Gastroesophageal sphincter (tissue), 3 donors: ENCODE data around the gene DHRS13.

Source experiments
- CTCF ChIP-seq, 4 experiments: fragments of 200-600 bp in 2 of 4; fragments of 450-650 bp in 2 of 4; sonication (generic) in 1 of 4; IDR thresholded peaks; one replicate each; pipeline ENCODE4 v1.5.1; 2017 to 2019; ENCODE audit warnings: antibody characterized with exemption in 4 of 4, mild to moderate bottlenecking in 2 of 4, moderate library complexity in 2 of 4
- POLR2A ChIP-seq, 2 donors: fragments of 450-650 bp; IDR thresholded peaks; one replicate each; pipeline ENCODE4 v1.6.1; 2017; ENCODE audit warnings: antibody characterized with exemption in 2 of 2, mild to moderate bottlenecking in 2 of 2, moderate library complexity in 1 of 2

DNA sequence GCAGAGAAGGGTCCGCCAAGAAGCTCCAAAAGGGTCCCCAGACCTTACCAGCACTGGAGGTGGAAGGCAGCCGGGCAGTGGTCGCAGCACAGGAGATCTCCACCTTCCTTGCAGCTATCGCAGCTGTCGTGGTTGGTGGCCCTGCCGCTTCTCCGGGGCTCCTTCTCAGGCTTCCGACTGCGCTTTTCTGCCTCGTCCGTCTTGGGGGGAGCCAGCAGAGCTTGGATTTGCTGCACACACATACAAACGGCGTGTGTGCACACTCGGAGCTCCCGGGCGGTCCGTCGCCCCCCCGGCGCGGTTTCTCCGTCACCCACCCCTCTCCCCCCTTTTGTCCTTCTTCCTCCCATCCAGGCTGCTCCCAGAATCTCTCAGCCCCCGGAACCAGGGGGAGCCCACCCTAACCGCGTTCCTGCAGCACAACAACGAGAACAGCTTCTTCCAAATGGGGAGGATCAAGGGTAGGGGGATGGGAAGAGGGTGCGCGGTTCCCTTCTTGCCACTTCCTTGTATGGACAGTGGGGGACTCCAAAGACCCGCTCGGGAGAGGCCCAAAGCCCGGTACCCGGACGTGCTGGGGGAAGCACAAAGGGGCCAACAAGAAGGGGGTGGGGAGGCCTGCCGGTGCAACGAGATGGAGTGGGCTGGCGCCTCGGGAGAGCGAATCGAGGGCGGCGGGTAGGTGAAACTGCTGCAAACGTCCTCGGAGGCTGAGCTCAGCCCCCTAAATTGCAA lies 47.3 kb upstream of the DHRS13 start:
- TF ChIP-seq CTCF (IDR thresholded peaks at IDR 0.05) (no peak), POLR2A (IDR thresholded peaks at IDR 0.05) (no peak)
